ENCODE results near the gene TMEM258.

DNA sequence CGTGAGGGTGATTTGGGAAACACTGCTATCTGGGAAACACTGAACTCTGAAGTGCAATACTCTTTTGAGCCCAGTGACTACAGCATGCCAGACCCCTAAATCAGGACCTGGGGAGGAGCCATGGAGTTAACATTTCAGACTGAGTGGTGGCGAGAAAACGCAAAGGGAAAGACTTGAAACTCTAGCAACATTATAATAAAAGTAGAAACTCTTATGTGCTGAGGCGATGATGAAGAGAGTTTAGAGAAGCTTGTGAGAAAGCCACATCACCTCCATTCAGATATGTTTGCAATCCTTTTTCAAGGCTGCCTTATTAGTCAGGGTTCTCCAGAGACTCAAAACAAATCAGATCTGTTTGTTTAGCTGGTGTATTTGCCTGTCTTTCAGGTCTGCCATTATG lies 2.2 kb upstream of the TMEM258 start:
- TF ChIP-seq GATA3 (IDR thresholded peaks at IDR 0.05; ENCODE audit: low read depth, low read length): no peak
- TF ChIP-seq GATA2 (IDR thresholded peaks at IDR 0.05; ENCODE audit: low read depth, low read length): no peak
